ENCODE data around the gene XKR7.
"Not testable (repeated sequence)": the region's sequence is repeated elsewhere in the genome, so short reads cannot be mapped to it uniquely, and the experiment has no call there.

XKR7 gene

GRCh38 chr20:32019156-32019510 lies 51.2 kb downstream of the XKR7 start:
- FAIRE-seq, result no peak

DNA sequence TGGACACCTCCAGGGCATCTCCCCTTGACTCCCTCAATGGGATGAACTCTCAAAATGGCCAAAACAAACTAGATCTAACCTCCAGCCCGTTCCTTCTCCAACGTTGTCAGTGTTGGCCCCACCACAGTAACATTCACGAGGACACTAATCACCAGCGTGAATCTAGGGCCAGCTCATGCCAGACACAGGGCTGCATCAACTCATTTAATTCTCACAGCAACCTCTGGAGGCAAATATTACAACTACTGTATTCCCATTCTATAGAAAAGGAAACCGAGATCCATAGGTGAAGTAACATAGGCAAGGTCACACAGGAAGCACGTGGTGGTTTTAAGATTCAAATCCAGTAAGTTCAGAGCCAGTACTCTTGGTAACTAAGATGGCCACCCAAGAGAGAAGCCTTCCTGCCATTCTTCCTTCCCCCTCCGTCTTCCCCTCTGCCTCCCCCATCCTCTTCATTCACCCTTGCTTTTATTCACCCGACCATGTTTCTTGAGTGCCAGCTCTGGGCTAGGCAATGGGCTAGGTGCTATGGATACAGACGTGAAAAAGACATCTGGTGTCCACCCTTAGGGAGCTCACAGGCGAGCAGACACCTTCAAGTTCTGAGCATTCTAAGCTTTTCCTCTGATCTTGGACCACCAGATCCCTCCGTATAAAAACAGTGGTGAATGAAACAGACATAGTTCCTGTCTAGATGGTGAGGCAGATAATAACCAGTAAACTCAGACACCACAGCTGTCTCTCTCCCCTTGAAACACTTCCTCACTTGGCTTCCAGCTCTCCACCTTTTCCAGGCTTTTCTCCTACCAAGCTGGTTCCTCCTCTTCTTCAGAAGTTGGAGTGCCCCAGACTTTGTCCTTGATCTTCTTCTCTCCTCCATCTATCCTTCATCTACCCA lies 51.9 kb downstream of the XKR7 start:
- FAIRE-seq, result no peak

DNA sequence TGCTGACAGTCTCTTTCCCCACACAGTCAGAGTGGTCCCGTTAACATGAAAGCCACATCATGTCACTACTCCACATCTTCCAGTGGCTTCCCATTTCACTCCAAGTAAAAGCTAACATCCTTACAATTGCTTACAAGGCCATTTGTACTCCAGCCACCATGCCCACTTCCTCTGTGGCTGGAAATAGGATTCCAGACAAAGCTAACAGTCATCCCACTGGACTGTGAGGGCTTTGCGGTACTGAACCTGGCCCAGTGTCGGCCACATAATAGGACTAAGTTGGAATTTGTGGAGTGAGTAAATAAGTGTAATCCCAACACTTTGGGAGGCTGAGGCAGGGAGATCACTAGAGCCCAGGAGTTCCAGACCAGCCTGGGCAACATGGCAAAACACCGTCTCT lies 53.1 kb downstream of the XKR7 start:
- no peak for FAIRE-seq

DNA sequence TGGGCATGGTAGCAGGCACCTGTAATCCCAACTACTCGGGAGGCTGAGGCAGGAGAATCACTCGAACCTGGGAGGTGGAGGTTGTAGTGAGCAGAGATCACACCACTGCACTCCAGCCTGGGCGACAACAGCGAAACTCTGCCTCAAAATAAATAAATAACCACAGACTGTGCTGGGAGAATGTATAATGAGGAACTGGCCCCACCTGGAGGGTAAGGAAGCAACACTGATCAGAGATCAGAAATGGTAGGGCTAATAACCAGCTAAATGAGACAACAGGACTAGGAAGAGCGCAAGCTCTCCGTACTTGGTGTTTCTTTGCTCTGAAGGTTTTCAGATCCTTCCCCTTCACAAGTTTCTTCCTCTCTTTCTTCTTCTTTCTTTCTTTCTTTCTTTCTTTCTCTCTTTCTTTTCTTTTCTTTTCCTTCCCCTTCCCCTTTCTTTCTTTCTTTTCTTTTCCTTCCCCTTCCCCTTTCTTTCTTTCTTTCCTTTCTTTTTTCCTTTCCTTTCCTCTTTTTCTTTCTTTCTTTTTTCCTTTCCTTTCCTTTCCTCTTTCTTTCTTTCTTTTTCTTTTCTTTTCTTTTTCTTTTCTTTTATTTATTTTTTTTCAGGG lies 56.8 kb downstream of the XKR7 start:
- no peak for FAIRE-seq

DNA sequence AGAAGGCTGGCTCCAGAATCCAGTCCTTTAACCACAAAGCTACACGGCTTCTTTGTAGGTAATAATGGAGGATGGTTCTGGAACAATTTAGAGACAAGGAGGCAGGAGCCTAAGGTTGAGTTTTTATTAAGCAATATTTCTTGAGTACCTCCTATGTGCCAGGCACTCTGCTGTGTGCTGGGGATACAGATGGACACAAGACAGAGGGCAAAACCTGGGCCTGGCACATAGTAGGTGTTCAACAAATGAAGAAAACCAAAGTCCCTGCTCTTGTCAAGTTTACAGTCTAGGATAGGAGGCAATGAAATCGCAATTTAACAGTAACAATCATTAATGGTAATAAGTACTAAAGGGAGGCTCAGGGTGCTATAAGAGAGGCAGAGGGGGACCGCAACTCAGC lies 59.7 kb downstream of the XKR7 start:
- FAIRE-seq, result no peak

DNA sequence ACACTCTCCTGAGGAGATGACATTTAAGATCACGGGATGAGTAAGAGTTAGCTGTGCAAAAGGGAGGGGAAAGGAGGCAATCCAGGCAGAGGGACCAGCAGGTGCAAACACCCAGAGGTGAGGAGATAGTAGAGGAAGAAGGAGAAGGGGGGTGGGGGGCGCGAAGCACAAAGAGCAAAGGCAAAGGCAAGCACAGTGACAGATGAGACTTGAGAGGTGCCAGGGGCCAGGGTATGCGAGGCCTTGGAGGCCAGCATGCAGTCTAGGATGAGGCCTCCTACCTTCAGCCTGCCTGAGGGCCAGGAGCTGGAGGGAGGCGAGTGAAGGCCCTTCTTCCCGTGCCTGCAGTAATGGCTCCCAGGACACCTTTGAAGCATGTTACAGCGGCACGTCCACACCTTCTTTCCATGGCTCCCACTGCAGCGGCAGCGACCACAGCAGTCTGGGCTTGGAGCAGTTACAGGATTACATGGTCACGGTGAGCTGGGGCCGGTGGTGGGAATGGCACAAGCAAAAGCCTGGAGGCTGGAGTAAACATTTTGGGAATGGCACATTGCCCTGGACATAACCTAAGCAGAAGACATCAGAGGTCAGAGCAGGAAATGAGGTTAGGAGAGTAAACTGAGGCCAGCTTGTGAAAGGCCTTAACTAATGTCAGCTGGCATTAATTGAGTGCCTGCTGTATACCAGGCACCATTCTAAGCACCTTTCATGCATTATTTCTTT lies 60.9 kb downstream of the XKR7 start:
- FAIRE-seq, result no peak

GRCh38 chr20:32029561-32029960 lies 61.6 kb downstream of the XKR7 start:
- no peak for FAIRE-seq

- FAIRE-seq, result no peak
Observed at GRCh38 chr20:32031007-32031958, 63.3 kb downstream of the XKR7 start.

DNA sequence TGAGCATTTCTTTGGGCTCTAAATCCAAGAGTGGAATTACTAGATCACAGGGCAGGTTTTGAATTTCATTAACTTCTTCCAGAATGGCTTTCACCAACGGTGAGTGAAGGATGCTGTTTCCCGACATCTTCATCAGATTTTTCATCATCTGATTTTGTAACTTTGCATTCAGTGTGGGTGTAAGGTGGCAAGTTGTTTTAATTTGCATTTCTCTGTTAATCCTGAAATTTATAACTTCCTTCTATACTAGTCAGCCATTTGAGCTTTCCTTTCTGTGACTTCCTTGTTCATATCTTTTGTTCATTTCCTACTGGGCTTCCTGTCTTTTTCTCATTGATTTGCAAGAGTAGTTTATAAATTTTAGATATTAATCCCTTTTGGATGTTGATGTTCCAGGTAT lies 65.4 kb downstream of the XKR7 start:
- no peak for FAIRE-seq

DNA sequence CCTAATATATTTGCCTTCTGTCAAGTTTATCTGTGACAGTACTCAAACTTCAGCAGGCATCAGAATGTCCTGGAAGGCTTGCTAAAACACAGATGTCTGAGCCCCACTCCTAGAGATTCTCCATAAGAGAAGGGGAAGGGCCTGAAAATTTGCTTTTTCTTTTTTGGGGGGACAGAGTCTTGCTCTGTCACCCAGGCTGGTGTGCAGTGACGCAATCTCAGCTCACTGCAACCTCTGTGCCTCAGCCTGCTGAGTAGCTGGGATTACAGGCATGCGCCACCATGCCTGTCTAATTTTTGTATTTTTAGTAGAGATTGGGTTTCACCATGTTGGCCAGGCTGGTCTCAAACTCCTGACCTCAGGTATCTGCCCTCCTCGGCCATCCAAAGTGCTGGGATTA lies 65.8 kb downstream of the XKR7 start:
- FAIRE-seq, result not testable (repeated sequence)

DNA sequence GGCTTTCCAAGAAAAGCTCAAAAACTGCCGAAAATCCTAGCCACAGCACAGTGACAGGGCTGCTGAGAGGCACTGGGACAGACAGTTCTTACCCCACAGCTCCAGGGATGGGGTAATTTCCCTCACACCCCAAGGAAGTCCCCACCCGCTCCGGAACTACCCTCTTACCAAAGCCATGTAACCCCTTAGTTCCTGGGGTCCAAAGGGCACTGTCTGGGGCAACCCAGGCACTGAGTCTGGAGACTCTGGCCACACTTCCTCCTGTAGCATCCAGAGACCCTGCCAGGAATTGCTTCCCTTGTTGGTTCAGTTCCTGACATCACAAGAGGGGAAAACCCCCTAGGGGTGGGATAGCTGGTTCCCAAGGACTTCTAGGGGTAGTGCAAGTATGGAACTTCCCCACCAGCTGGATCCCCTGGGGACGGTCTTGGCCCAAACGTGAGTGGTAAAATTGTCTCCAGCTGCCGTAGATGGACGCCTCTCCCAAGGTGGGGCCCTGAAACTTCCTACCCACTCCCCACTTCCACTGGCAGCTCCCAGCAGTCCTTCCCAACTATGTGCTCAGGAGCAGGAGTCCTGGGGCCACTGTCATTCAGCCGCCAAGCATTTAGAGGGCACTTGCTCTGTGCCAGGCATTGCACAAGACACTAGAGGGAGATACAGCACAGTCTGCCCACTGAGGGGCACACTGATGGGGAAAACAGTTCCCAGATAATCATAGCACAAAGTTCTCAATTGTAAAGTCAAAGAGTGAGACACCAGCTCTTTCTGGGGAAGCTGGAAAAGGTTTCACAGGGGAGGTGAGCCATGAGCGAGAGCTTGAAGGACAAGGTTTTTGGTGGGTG lies 66.9 kb downstream of the XKR7 start:
- FAIRE-seq, result no peak

- no peak for FAIRE-seq
Observed at GRCh38 chr20:32035426-32035779, 67.5 kb downstream of the XKR7 start.

DNA sequence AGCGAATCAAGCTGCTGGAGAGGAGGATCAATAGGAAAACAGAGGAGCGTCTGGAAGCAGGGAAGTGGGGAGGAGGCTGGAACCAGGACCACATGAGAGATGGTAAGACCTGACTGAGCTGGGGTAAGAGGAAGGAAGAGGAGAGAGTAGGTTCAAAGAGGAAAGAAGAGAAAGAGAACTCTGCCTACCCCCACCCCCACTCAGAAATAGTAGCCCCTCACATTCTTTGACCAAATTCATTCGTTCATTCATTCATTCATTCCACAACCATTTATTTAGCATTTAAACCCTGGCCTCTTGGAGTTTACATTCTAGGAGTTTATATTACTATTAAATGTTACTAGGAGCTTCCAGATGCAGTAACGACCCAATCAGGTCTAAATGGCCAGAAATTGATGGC lies 68.3 kb downstream of the XKR7 start:
- no peak for FAIRE-seq

- no peak for FAIRE-seq
Observed at GRCh38 chr20:32036716-32037485, 69.0 kb downstream of the XKR7 start.

DNA sequence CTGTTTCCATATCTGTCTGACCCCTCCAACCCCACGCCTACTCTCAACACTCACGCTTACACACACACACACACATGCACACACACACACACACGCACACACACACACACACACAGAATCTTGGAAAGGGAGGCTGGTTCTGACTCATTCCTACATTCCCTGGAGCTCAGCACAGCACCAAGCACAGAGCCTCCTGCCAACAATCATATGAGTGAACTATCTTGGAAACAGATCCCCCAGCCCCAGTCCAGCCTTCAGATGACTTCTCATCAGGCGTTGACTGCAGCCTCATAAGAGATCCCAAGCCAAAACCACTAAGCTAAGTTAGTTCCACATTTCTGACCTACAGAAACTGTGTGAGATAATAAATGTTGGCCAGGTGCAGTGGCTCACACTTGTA lies 70.0 kb downstream of the XKR7 start:
- FAIRE-seq, result no peak

DNA sequence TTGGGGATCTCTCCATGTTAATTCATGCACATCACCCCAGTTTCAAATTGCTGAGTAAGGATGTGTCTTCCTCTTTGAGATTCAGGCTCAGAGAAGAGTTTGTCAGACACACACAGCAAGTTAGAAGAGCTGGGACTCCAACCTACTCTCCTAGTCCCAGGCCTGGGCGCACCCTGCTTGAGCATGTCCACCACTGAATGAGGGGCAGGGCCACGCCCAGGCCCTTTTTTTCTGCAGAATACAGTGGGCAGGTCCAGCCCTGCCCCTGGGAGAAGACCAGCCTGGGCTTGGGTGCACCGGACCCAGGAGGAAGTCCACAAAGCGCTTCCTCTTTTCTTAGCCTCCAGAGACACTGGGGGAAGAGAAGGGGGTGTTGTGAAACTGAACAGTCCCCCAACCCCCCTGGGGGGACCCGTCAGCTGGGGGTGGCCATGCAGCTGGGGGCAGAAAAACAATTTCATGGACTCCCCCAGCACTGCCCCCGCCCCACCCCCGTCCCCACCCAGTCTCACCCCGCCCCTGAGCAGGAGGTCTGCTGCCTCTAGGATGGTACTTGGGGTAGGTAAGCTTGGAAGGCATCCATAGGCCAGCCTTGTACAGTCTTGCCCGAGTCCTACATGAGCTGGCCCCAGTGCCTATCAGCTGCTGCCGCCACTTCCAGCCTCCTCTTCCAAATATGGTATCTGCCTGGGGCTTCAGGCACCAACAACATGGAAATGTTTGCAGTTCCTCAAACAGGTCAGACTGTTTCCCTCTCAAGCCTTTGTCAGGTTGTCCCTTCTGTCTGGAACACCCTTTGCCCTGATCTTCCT lies 72.4 kb downstream of the XKR7 start:
- no peak for FAIRE-seq

DNA sequence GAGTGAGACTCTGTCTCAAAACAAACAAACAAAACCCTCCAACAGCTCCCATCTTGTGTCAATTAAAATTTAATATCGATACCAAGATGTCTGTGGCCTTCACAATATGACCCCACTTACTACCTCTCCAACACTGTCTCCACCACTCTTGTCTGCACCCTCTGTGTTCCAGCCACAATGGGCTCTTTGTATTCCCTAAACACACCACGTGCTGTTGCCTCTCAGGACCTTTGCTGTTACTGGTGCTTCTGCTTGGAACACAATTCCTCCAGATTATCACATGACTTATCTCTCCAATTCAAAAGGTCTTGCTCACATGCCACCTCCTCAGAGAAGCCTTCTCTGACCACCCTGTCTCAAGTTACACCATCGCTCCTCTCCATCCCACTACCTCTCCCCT lies 78.0 kb downstream of the XKR7 start:
- no peak for FAIRE-seq

DNA sequence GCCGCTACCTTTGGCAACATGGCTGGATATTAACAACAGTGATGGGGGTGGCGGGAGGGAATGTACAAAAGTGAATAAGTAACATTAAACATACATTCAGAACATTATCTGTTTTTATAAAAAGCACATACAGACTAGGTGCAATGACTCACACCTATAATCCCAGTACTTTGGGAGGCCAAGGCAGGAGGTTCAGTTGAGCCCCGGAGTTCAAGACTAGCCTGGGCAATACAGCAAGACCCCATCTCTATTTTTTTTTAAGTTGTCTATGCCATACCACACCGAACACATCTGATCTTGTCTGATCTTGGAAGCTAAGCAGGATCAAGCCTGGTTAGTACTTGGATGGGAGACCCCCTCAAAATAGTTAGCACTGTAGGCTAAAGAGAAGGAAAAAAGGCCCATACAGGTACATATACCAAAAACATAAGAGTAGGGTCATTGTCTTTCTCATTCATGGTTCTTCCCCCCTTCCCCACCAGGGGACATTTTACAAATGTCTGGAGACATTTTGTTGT lies 82.4 kb downstream of the XKR7 start:
- no peak for FAIRE-seq

DNA sequence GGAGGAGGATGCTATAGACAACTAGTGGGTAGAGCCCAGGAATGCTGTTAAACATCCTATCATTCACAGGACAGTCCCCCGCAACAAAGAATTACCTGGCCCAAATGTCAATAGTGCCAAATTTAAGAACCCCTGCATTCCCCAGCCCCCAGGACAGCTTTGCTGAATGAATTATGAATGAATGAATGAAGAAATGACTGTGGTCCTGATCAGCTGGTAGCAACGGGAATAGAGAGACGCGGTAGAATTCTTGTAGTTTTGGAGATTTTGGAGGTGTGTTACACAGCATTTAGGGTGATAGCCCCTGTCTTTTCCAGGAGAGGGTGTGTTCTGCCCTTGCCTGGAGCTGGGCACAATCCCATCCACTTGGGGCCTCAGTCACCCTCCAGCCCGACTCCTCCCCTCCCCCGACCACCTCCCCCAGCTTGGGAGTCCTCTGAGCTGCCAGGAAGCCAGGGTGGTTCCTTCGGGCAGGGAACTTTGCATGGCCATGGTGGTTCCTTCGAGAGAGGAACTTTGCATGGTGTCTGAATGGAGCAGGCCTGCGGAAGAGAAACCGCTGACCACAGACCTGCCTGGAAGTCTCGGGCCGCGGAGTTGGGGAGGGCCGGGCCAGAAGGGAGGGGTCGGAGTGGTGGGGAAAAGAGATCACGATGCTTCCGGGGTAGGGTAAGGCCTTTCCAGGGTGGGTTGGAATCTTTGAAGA lies 83.1 kb downstream of the XKR7 start:
- FAIRE-seq, result no peak
